PC-3 (cell line): ENCODE data around the gene ARHGAP6. TPM values are rescaled to one million over a fixed set of nuclear protein-coding genes. Genes with fewer than 3 reads are reported as not detected.

Experiments used
- ATAC-seq: fragments of 200-7000 bp; cut with Tn5 transposase; 2 replicates; pipeline ENCODE4 v1.9.1; 2020; ENCODE audit warnings: mild to moderate bottlenecking, moderate library complexity
- BruUV-seq: library from RNA; stranded (reverse); fragments of 400-500 nt; replicated peaks from 2 replicates; lab custom pipeline; 2021; lab: Mats Ljungman, UMichigan
- CTCF ChIA-PET: fragments of 300-600 bp; sonication (Branson Sonifier 250); formaldehyde crosslinking; loops from one replicate; lab custom pipeline; 2022; ENCODE audit warnings: antibody characterized with exemption; lab: Charles Lee
- POLR2A ChIA-PET: fragments of 300-600 bp; sonication (Branson Sonifier 250); formaldehyde crosslinking; loops from one replicate; lab custom pipeline; 2022; ENCODE audit warnings: antibody characterized with exemption; ENCODE audit not compliant: unreplicated experiment; lab: Charles Lee
- DNase-seq: peaks from one replicate; pipeline ENCODE4 v3.0.0-alpha.2; 2015
- H2AFZ ChIP-seq: fragments of 300-600 bp; sonication (generic); 2 replicates; pipeline ENCODE4 v1.6.0; 2016; ENCODE audit warnings: antibody characterized with exemption, low read length
- H3F3A ChIP-seq: fragments of 300-600 bp; sonication (generic); one replicate; pipeline ENCODE4 v1.6.0; 2017; ENCODE audit warnings: antibody characterized with exemption, low read length, control low read depth, mild to moderate bottlenecking; ENCODE audit not compliant: unreplicated experiment
- H3K27ac ChIP-seq: fragments of 300-600 bp; sonication (generic); 2 replicates; pipeline ENCODE4 v1.5.1; 2016; ENCODE audit warnings: mild to moderate bottlenecking, low read length
- H3K27me3 ChIP-seq: fragments of 300-600 bp; sonication (generic); 2 replicates; pipeline ENCODE4 v1.6.1; 2016; ENCODE audit warnings: low read length, mixed read lengths
- H3K36me3 ChIP-seq: fragments of 300-600 bp; sonication (generic); 2 replicates; pipeline ENCODE4 v1.6.1; 2016; ENCODE audit warnings: low read depth, mixed run types, low read length, mixed read lengths
- H3K4me1 ChIP-seq: fragments of 300-600 bp; sonication (generic); 2 replicates; pipeline ENCODE4 v1.5.1; 2016; ENCODE audit warnings: low read length; ENCODE audit not compliant: insufficient read depth
- H3K4me2 ChIP-seq: fragments of 300-600 bp; sonication (generic); 2 replicates; pipeline ENCODE4 v1.6.0; 2016; ENCODE audit warnings: low read length
- H3K4me3 ChIP-seq: fragments of 300-600 bp; sonication (generic); 2 replicates; pipeline ENCODE4 v1.5.1; 2016; ENCODE audit warnings: mild to moderate bottlenecking, low read length, mixed read lengths
- H3K79me2 ChIP-seq: fragments of 300-600 bp; sonication (generic); 2 replicates; pipeline ENCODE4 v1.6.1; 2017; ENCODE audit warnings: low read length, mixed read lengths
- H3K9ac ChIP-seq: fragments of 300-600 bp; sonication (generic); 2 replicates; pipeline ENCODE4 v1.6.0; 2016; ENCODE audit warnings: mild to moderate bottlenecking, low read length
- H3K9me2 ChIP-seq: fragments of 300-600 bp; sonication (generic); replicated peaks from 2 replicates; pipeline ENCODE4 v1.6.1; 2016; ENCODE audit warnings: mixed run types, low read length, mixed read lengths
- H3K9me3 ChIP-seq: fragments of 300-600 bp; sonication (generic); 2 replicates; pipeline ENCODE4 v1.6.1; 2016; ENCODE audit warnings: low read length, mixed read lengths
- H4K20me1 ChIP-seq: fragments of 300-600 bp; sonication (generic); 2 replicates; pipeline ENCODE4 v1.6.1; 2016; ENCODE audit warnings: low read length, mixed read lengths
- CTCF ChIP-seq: fragments of 300-600 bp; sonication (generic); conservative IDR thresholded peaks from 2 replicates; pipeline ENCODE4 v1.5.1; 2017; ENCODE audit warnings: antibody characterized with exemption, low read depth, mild to moderate bottlenecking, low read length
- EZH2 ChIP-seq: fragments of 300-600 bp; sonication (generic); IDR thresholded peaks from one replicate; pipeline ENCODE4 v1.6.1; 2017; ENCODE audit warnings: antibody characterized with exemption, mild to moderate bottlenecking, low read length; ENCODE audit not compliant: unreplicated experiment
- EZH2phosphoT487 ChIP-seq: fragments of 300-600 bp; sonication (generic); IDR thresholded peaks from 2 replicates; pipeline ENCODE4 v1.6.1; 2018; ENCODE audit warnings: mild to moderate bottlenecking, antibody characterized with exemption, low read length, borderline replicate concordance
- intact Hi-C: fragments of 100-400 bp; cut with micrococcal nuclease; formaldehyde crosslinking; loops from 2 replicates; pipeline ENCODE4 v1.9.0; 2023
- total RNA-seq: library from RNA; depleted of rRNA; stranded (reverse); fragments of >200 nt; gene quantifications from 2 replicates; pipeline ENCODE4 v1.2.3, GENCODE V29; 2014

Gene ARHGAP6
- total RNA-seq, 1 experiment from 2014 or later: 2.8 TPM

- no peak for ATAC-seq
- Histone ChIP-seq H3K27ac (no peak overlapping the region), H3K9me3 (no peaks in the 10 kb centered on the region), H3K4me2 (no peak overlapping the region), H3K9me2 (no peaks in the 10 kb centered on the region), H3F3A (no peaks in the 10 kb centered on the region), H3K27me3 (no peaks in the 10 kb centered on the region), H2AFZ (no peak overlapping the region), H3K4me3 (no peak overlapping the region), H3K36me3 (no peaks in the 10 kb centered on the region), H3K9ac (no peak overlapping the region), H3K4me1 (peaks cover 14% of the 10 kb centered on the region), H3K79me2 (no peaks in the 10 kb centered on the region), H4K20me1 (no peaks in the 10 kb centered on the region)
- no peak for DNase-seq
- intact Hi-C loops: no loop called here
- TF ChIP-seq EZH2 (no peak), EZH2phosphoT487 (no peak)
- ChIA-PET POLR2A (no interaction called here), CTCF (no interaction called here)
- BruUV-seq: no TSS peak
These were observed 271.6 kb downstream of the ARHGAP6 start for GRCh38 chrX:11393949-11394654.

GRCh38 chrX:11386812-11387211, 278.9 kb downstream of the ARHGAP6 start:
- BruUV-seq: no TSS peak
- TF ChIP-seq EZH2phosphoT487: no peak
- no peaks in the 10 kb centered on the region for H3K36me3 ChIP-seq
- ATAC-seq (no peak), DNase-seq (no peak)
- no peaks in the 10 kb centered on the region for H3F3A ChIP-seq
- no peaks in the 10 kb centered on the region for H3K79me2 ChIP-seq
- H3K4me3 ChIP-seq: no peak overlapping the region
- intact Hi-C loops: no loop called here
- H3K4me2 ChIP-seq: peak overlapping the region; percentile 49
- H4K20me1 ChIP-seq: no peaks in the 10 kb centered on the region
- 0 out of 2 replicates have a peak overlapping the region, but pooled peaks have one; percentile 64 for H2AFZ ChIP-seq
- H3K9ac ChIP-seq: peak overlapping the region; percentile 34
- ChIA-PET POLR2A (no interaction called here), CTCF (interaction anchor here (0.6 kb wide), 1 partner anchor 9 kb away, joined by 3 read pairs; no protein-coding TSS in a partner anchor)
- H3K9me2 ChIP-seq: no peaks in the 10 kb centered on the region
- no peaks in the 10 kb centered on the region for H3K27me3 ChIP-seq
- H3K9me3 ChIP-seq: no peaks in the 10 kb centered on the region
- peaks cover 28% of the 10 kb centered on the region for H3K4me1 ChIP-seq
- H3K27ac ChIP-seq: peak overlapping the region; percentile 88

GRCh38 chrX:11386001-11386523, 279.7 kb downstream of the ARHGAP6 start:
- Histone ChIP-seq H3K4me3 (no peak overlapping the region), H3K4me2 (peak overlapping the region; percentile 49), H3K79me2 (no peaks in the 10 kb centered on the region), H3K9me2 (no peaks in the 10 kb centered on the region), H3F3A (no peaks in the 10 kb centered on the region), H3K4me1 (peaks cover 31% of the 10 kb centered on the region), H3K9ac (peak overlapping the region; percentile 34), H3K9me3 (no peaks in the 10 kb centered on the region), H4K20me1 (no peaks in the 10 kb centered on the region), H3K27me3 (no peaks in the 10 kb centered on the region), H3K36me3 (no peaks in the 10 kb centered on the region), H3K27ac (peak overlapping the region; percentile 88), H2AFZ (peak overlapping the region; percentile 64)
- ATAC-seq (peak; percentile 51), DNase-seq (peak; percentile 68)
- no peak for TF ChIP-seq EZH2phosphoT487
- no peak for TF ChIP-seq EZH2
- no peak for TF ChIP-seq CTCF
- CTCF ChIA-PET: no interaction called here
- POLR2A ChIA-PET: interaction anchor here (0.6 kb wide), 1 partner anchor 92 kb away, joined by 4 read pairs; no protein-coding TSS in a partner anchor
- BruUV-seq: no TSS peak
- intact Hi-C loops: no loop called here
